ES-I3 (cell line): ENCODE results near the gene TRIM54.
"Not testable (repeated sequence)": the region's sequence is repeated elsewhere in the genome, so short reads cannot be mapped to it uniquely, and the experiment has no call there.

Experiments
- H3K36me3 ChIP-seq: 2 replicates; pipeline ENCODE4 v1.6.1; 2013; ENCODE audit warnings: mild to moderate bottlenecking, low read length, control low read depth, moderate library complexity; ENCODE audit not compliant: insufficient read depth
- H3K4me1 ChIP-seq: 2 replicates; pipeline ENCODE4 v1.6.1; 2013; ENCODE audit warnings: mild to moderate bottlenecking, control low read depth, low read length; ENCODE audit not compliant: insufficient read depth
- H3K9ac ChIP-seq: 2 replicates; pipeline ENCODE4 v1.6.1; 2013; ENCODE audit warnings: low read depth, mild to moderate bottlenecking, low read length, moderate library complexity
- H3K9me3 ChIP-seq: 2 replicates; pipeline ENCODE4 v1.6.1; 2013; ENCODE audit warnings: mild to moderate bottlenecking, low read length, moderate library complexity; ENCODE audit not compliant: control insufficient read depth, insufficient read depth

Gene TRIM54

DNA sequence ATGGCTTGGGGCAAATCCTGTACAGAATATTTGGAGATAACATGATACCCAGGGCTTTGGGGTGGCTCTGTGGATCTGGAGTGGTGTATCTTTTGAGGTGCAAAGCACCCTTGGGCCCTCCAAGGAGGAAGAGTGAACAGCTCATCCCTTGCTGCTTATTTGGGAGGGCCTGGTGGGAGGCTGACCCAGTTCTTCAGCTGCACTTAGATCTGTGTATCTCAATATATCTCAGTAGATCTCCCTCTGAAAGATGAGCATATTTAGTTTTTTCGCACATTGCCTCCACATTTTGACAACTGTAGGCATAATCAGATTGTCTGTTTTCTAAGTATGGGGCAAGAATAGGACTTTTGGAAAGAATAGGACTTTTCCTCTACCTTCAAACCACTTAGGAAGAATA, 2.8 kb downstream of the TRIM54 start:
- Histone ChIP-seq H3K9ac (no peak overlapping the region), H3K36me3 (no peaks in the 10 kb centered on the region), H3K4me1 (peaks cover 19% of the 10 kb centered on the region), H3K9me3 (no peaks in the 10 kb centered on the region)

DNA sequence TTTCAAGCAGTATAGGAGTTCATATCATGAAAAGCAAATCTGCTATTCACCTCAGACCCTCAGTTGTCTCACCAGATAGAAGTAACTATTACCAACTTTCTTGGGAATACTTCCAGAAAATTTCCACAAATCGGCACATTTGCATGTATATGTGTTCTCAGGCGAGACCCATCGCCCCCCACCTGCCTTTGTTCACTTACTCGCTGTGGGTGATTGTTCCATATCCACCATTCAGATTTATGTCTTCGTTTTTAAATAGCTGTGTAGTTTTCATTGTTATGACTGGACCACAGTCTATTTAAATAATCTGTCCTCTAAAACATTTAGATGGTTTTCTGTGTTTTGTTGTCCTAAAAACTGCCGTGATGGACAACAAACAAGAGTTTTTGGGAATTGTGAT, 3.3 kb downstream of the TRIM54 start:
- Histone ChIP-seq H3K4me1 (peaks cover 19% of the 10 kb centered on the region), H3K9me3 (no peaks in the 10 kb centered on the region), H3K36me3 (no peaks in the 10 kb centered on the region), H3K9ac (no peak overlapping the region)

GRCh38 chr2:27288610-27289009, 6.4 kb downstream of the TRIM54 start:
- Histone ChIP-seq H3K9ac (no peak overlapping the region), H3K4me1 (no peaks in the 10 kb centered on the region), H3K9me3 (no peaks in the 10 kb centered on the region), H3K36me3 (no peaks in the 10 kb centered on the region)

GRCh38 chr2:27290549-27290948, 8.3 kb downstream of the TRIM54 start:
- no peak overlapping the region for H3K9ac ChIP-seq
- H3K9me3 ChIP-seq = no peaks in the 10 kb centered on the region
- no peaks in the 10 kb centered on the region for H3K36me3 ChIP-seq
- H3K4me1 ChIP-seq = no peaks in the 10 kb centered on the region

DNA sequence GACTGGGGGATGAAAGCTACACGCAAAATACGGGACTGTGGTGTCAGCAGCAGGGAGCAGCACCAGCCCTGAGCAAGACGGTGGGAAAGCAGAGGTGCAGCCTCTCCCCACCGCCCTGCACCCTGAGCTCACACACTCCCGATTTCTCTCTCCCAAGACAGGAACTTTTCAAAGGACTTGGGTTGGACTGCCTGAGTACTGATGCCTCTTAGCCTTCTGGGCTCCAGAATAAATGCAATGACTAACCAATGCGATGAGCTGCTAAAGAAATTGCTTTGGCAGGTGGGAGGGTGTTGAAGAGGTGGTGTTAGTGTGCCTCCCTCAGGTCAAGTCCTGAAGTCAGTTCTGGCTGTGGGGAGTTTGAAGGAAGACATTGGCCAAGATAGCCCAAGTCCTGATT, 9.6 kb downstream of the TRIM54 start:
- Histone ChIP-seq H3K4me1 (no peaks in the 10 kb centered on the region), H3K36me3 (no peaks in the 10 kb centered on the region), H3K9me3 (no peaks in the 10 kb centered on the region), H3K9ac (no peak overlapping the region)

- H3K4me1 ChIP-seq = no peaks in the 10 kb centered on the region
- no peaks in the 10 kb centered on the region for H3K9me3 ChIP-seq
- no peaks in the 10 kb centered on the region for H3K36me3 ChIP-seq
- no peak overlapping the region for H3K9ac ChIP-seq
These were observed 12.7 kb downstream of the TRIM54 start for GRCh38 chr2:27294928-27295327.

GRCh38 chr2:27296481-27296880, 14.3 kb downstream of the TRIM54 start:
- H3K4me1 ChIP-seq = no peaks in the 10 kb centered on the region
- H3K9me3 ChIP-seq = no peaks in the 10 kb centered on the region
- no peak overlapping the region for H3K9ac ChIP-seq
- no peaks in the 10 kb centered on the region for H3K36me3 ChIP-seq

- H3K9me3 ChIP-seq = no peaks in the 10 kb centered on the region
- H3K4me1 ChIP-seq = no peaks in the 10 kb centered on the region
- H3K36me3 ChIP-seq = no peaks in the 10 kb centered on the region
- H3K9ac ChIP-seq = no peak overlapping the region
These were observed 15.0 kb downstream of the TRIM54 start for GRCh38 chr2:27297195-27297594.

- Histone ChIP-seq H3K9ac (no peak overlapping the region), H3K9me3 (no peaks in the 10 kb centered on the region), H3K36me3 (no peaks in the 10 kb centered on the region), H3K4me1 (no peaks in the 10 kb centered on the region)
These were observed 16.3 kb downstream of the TRIM54 start for GRCh38 chr2:27298391-27299080.

GRCh38 chr2:27300606-27301005, 18.4 kb downstream of the TRIM54 start:
- H3K36me3 ChIP-seq, H3K4me1 ChIP-seq, H3K9ac ChIP-seq, H3K9me3 ChIP-seq: not testable (repeated sequence)

GRCh38 chr2:27303093-27304025, 21.1 kb downstream of the TRIM54 start:
- Histone ChIP-seq H3K4me1 (no peaks in the 10 kb centered on the region; the same call in 1 of the 2 replicates), H3K36me3 (no peaks in the 10 kb centered on the region), H3K9ac (no peak overlapping the region; the same call in 1 of the 2 replicates), H3K9me3 (no peaks in the 10 kb centered on the region)

DNA sequence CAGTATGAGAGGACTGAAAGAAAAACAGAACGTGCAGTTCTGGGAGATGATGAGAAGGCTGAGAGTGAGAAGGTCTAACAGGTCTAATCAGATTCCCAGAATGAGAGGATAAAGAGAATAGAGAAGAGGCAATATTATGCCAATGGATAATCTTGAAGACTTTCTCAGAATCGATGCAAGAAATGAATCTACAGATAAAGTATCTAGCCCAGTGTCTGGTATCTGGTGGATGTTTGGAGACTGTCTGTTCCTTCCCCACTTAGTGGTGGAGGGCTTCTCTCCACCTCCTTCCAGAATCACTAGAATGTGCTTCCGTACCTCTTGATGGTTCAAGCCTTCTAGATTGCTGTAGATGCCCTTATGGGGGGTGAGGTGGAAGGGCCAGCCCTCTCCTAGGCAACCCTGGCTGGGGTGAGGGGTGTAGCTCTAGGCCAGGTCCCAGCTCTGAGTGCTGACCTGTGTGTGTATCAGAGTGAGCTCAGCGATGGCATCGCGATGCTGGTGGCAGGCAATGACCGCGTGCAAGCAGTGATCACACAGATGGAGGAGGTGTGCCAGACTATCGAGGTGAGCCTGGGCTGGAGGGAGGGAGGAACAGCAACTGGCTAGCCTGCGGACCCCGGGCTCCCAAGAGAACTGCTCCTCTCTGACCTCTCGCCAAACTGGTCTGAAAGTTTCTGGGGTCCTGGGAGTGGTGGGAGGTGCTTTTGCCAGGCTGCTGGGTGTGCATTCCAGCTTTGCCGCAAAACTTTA, 22.4 kb downstream of the TRIM54 start:
- no peaks in the 10 kb centered on the region; the same call in 1 of the 2 replicates for H3K4me1 ChIP-seq
- H3K9ac ChIP-seq = no peak overlapping the region
- H3K36me3 ChIP-seq = no peaks in the 10 kb centered on the region
- no peaks in the 10 kb centered on the region for H3K9me3 ChIP-seq

DNA sequence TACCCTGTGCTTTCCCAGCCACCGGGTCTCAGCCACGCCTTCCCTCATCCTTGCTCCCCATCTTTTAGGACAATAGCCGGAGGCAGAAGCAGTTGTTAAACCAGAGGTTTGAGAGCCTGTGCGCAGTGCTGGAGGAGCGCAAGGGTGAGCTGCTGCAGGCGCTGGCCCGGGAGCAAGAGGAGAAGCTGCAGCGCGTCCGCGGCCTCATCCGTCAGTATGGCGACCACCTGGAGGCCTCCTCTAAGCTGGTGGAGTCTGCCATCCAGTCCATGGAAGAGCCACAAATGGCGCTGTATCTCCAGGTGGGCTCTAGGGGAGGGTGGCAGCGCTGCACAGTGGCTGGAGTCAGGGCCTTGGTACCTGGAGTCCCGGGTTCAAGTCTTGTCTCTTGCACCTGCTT, 23.3 kb downstream of the TRIM54 start:
- Histone ChIP-seq H3K36me3 (no peaks in the 10 kb centered on the region), H3K9me3 (no peaks in the 10 kb centered on the region), H3K9ac (no peak overlapping the region), H3K4me1 (no peaks in the 10 kb centered on the region; the same call in 1 of the 2 replicates)

GRCh38 chr2:27306136-27306535, 23.9 kb downstream of the TRIM54 start:
- Histone ChIP-seq H3K9ac (peak overlapping the region; percentile 29; the same call in 1 of the 2 replicates), H3K9me3 (no peaks in the 10 kb centered on the region), H3K4me1 (no peaks in the 10 kb centered on the region; the same call in 1 of the 2 replicates), H3K36me3 (no peaks in the 10 kb centered on the region)
